HG03565 (cell line): ENCODE measurements around the gene MBD6.

Source experiments
- ATAC-seq: cut with Tn5 transposase; IDR thresholded peaks from one replicate; pipeline ENCODE4 v1.9.1; 2021; ENCODE audit warnings: mild to moderate bottlenecking, moderate library complexity; ENCODE audit not compliant: unreplicated experiment

Gene MBD6

GRCh38 chr12:57525615-57526383, 3.2 kb downstream of the MBD6 start:
- ATAC-seq, result no peak

GRCh38 chr12:57526477-57527126, 4.0 kb downstream of the MBD6 start:
- no peak for ATAC-seq

GRCh38 chr12:57527184-57527583, 4.6 kb downstream of the MBD6 start:
- no peak for ATAC-seq

GRCh38 chr12:57528176-57528575, 5.6 kb downstream of the MBD6 start:
- ATAC-seq, result no peak

GRCh38 chr12:57528831-57529555, 6.4 kb downstream of the MBD6 start:
- ATAC-seq, result no peak

GRCh38 chr12:57529831-57530230, 7.2 kb downstream of the MBD6 start:
- ATAC-seq, result no peak

- no peak for ATAC-seq
Measured at GRCh38 chr12:57530396-57531142, 7.9 kb downstream of the MBD6 start.

- no peak for ATAC-seq
Measured at GRCh38 chr12:57531836-57532235, 9.2 kb downstream of the MBD6 start.

- no peak for ATAC-seq
Measured at GRCh38 chr12:57533108-57533507, 10.5 kb downstream of the MBD6 start.

GRCh38 chr12:57534250-57534649, 11.6 kb downstream of the MBD6 start:
- ATAC-seq, result no peak

GRCh38 chr12:57534991-57535543, 12.4 kb downstream of the MBD6 start:
- ATAC-seq, result no peak

- ATAC-seq, result no peak
Measured at GRCh38 chr12:57535764-57536596, 13.4 kb downstream of the MBD6 start.

- ATAC-seq, result no peak
Measured at GRCh38 chr12:57536597-57536942, 13.9 kb downstream of the MBD6 start.

GRCh38 chr12:57539134-57539768, 16.6 kb downstream of the MBD6 start:
- ATAC-seq, result no peak

GRCh38 chr12:57541001-57541400, 18.4 kb downstream of the MBD6 start:
- ATAC-seq, result no peak

- ATAC-seq, result no peak
Measured at GRCh38 chr12:57541717-57542116, 19.1 kb downstream of the MBD6 start.

- ATAC-seq, result no peak
Measured at GRCh38 chr12:57543581-57543980, 21.0 kb downstream of the MBD6 start.

GRCh38 chr12:57545809-57546437, 23.3 kb downstream of the MBD6 start:
- ATAC-seq, result no peak
